GM18505 (cell line): ENCODE data around the gene KRR1.
"Not testable (repeated sequence)": the region's sequence is repeated elsewhere in the genome, so short reads cannot be mapped to it uniquely, and the experiment has no call there.

Source experiments
- ATAC-seq: cut with Tn5 transposase; IDR thresholded peaks from one replicate; pipeline ENCODE4 v1.9.1; 2021; ENCODE audit not compliant: unreplicated experiment
- POLR2A ChIP-seq: IDR thresholded peaks from 4 replicates; pipeline ENCODE4 v1.6.1; 2011; ENCODE audit warnings: borderline replicate concordance; ENCODE audit not compliant: insufficient read depth, insufficient read length; ENCODE audit errors: extremely low read depth

The KRR1 gene

GRCh38 chr12:75542942-75543341, 31.5 kb upstream of the KRR1 start:
- no peak for ATAC-seq

DNA sequence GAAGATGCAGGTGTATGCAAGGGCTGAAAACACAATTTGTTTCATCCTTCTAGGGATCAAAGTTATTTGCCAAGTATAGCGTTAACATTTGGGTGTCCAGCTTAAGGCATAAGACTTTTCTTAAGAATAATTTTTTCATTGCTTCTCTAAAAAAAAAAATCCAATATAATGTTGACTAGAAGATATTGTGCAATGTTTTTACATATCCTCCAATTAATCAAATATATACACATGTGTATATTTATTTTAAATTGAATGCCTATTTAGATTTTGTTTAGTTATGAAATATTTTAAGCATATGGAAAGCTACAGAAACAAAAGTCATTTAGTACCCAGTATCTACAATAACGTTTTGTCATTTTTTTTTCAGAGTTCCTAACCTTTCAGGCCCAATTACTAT, 28.5 kb upstream of the KRR1 start:
- ATAC-seq = no peak
- no peak for TF ChIP-seq POLR2A

More at GRCh38 chr12:75542942-75543341, 31.5 kb upstream of the KRR1 start:
- no peak for TF ChIP-seq POLR2A

GRCh38 chr12:75533239-75533638, 21.8 kb upstream of the KRR1 start:
- no peak for ATAC-seq
- TF ChIP-seq POLR2A = no peak

DNA sequence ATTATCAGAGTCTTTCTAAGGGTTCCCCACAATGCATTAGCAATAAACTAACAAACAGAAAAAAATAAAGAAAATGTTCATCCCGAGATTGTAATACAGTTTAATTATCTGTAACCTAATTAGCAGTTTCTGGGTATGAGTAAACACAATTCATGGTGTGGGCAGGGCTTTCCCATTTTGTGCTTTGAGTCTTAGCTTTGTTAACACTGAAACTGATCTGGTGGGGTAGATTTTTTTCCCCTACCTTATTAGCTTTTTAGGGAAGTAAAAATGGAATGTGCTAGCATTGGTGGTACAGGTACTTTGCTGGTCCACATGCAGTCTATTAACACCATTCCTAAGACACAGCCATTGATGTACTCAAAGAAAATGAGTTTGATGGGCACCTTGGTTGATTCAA, 18.4 kb upstream of the KRR1 start:
- no peak for TF ChIP-seq POLR2A
- no peak for ATAC-seq

GRCh38 chr12:75529316-75529715, 17.9 kb upstream of the KRR1 start:
- ATAC-seq = no peak
- no peak for TF ChIP-seq POLR2A

DNA sequence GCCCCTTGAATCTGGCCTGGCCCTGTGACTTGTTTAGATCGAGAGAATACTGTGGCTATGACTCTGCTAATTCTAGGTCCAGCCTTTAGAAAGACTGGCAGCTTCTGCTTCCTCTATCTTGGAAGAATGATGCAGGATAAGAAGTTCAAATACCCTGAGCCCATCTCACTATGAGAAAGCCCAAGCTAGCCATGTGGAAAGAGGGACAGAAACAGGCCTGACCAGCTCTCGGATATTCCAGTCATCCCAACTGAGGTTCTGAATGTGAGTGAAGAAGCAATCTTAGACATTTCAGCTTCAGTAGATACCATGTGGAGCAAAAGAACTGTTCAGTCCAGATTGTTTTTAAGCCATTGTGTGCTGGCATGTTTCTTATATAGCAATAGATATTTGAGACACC, 17.3 kb upstream of the KRR1 start:
- TF ChIP-seq POLR2A = no peak
- no peak for ATAC-seq

GRCh38 chr12:75528272-75528671, 16.9 kb upstream of the KRR1 start:
- no peak for ATAC-seq

GRCh38 chr12:75526655-75527511, 15.5 kb upstream of the KRR1 start:
- no peak for TF ChIP-seq POLR2A
- ATAC-seq = peak; percentile 100

More at GRCh38 chr12:75528272-75528671, 16.9 kb upstream of the KRR1 start:
- TF ChIP-seq POLR2A = no peak

- no peak for TF ChIP-seq POLR2A
- ATAC-seq = no peak
Measured at GRCh38 chr12:75525263-75525662, 13.9 kb upstream of the KRR1 start.

DNA sequence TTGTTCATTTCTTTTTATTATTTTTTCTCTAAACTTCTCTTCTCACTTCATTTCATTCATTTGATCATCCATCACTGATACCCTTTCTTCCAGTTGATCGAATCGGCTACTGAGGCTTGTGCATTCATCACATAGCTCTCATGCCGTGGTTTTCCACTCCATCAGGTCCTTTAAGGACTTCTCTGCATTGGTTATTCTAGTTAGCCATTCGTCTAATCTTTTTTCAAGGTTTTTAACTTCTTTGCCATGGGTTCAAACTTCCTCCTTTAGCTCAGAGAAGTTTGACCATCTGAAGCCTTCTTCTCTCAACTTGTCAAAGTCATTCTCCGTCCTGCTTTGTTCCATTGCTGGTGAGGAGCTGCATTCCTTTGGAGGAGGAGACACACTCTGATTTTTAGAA, 10.7 kb upstream of the KRR1 start:
- ATAC-seq = not testable (repeated sequence)

DNA sequence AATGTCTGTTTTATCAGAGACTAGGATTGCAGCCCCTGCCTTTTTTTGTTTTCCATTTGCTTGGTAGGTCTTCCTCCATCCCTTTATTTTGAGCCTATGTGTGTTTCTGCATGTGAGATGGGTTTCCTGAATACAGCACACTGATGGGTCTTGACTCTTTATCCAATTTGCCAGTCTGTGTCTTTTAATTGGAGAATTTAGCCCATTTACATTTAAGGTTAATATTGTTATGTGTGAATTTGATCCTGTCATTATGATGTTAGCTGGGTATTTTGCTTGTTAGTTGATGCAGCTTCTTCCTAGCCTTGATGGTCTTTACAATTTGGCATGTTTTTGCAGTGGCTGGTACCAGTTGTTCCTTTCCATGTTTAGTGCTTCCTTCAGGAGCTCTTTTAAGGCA, 9.8 kb upstream of the KRR1 start:
- not testable (repeated sequence) for ATAC-seq

GRCh38 chr12:75509621-75510020, 1.8 kb downstream of the KRR1 start:
- no peak for TF ChIP-seq POLR2A
- no peak for ATAC-seq

DNA sequence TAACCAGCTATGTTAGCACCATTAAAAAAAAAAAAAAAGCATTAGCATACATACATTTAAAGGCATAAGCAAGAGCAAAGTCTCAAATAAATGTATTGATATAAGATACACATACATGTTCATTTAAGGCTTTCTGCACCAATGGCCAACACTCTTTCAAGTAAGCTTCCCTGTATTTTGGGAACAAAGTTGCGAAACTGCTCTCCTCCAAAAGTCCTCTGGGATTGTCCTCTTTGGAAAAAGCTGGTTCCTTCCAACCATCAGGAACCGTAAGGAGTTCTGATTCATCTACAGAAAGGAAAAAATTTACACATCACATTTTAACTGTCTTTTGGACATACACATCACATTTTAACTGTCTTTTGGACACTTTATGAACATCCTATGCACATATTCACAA, 3.2 kb downstream of the KRR1 start:
- no peak for TF ChIP-seq POLR2A
- ATAC-seq = no peak

- no peak for ATAC-seq
- TF ChIP-seq POLR2A = no peak
Measured at GRCh38 chr12:75507086-75507485, 4.3 kb downstream of the KRR1 start.
